NCI-H187 treated with DMSO at 0.1 percent for 48 hours (cell line): ENCODE data around the gene CNN2.

ENCODE experiments used
- DNase-seq: peaks from one replicate; lab custom pipeline; 2025; lab: John Stamatoyannopoulos, UW

CNN2 gene

DNA sequence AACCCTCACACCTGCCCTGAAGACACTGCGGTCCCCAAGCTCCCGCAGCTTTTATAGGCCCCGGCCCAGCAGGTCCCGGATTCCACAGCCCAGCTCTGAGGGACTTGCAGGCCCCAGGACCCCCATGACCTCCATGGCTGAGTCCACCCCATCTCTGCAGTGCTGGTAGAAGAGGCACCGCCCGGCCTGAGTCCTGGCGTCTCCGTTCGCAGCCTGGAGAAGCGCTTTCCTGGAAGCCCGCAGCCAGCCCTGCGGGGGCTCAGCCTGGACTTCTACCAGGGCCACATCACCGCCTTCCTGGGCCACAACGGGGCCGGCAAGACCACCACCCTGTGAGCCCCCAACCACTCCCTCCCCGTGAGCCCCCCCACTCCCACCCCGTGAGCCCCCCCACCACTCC lies 22.7 kb downstream of the CNN2 start:
- no peak for DNase-seq

DNA sequence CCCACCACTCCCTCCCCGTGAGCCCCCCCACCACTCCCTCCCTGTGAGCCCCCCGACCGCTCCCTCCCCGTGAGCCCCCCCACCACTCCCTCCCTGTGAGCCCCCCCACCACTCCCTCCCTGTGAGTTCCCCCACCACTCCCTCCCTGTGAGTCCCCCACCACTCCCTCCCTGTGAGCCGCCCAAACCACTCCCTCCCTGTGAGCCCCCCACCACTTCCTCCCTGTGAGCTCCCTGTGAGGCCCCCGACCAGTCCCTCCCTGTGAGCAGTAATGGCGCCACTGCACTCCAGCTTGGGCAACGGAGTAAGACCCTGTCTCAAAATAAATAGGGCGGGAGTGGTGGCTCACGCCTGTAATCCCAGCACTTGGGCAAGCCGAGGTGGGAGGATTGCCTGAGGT lies 23.4 kb downstream of the CNN2 start:
- no peak for DNase-seq

DNA sequence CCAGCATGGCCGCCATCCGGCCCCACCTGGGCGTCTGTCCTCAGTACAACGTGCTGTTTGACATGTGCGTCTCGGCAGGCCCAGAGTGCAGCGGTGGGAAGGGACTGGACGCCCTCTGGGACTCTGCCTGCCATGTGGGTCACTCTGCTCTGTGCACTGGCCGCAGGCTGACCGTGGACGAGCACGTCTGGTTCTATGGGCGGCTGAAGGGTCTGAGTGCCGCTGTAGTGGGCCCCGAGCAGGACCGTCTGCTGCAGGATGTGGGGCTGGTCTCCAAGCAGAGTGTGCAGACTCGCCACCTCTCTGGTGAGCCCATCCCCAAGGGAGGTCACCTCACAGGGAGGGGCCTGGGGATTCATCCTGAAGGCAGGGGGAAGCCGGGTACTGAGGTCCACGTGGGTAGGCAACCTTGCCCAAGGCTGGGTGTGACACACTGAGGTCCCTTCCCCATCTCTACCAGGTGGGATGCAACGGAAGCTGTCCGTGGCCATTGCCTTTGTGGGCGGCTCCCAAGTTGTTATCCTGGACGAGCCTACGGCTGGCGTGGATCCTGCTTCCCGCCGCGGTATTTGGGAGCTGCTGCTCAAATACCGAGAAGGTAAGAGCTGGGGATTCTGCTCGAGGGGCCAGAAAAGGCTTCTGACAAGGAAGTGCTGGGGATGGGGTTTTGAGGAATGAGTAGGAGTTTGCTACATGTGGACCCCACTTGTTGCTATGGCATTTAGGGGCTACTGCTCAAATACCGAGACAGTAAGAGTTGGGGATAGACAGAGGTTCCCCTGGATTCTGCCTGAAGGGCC lies 24.8 kb downstream of the CNN2 start:
- no peak for DNase-seq

DNA sequence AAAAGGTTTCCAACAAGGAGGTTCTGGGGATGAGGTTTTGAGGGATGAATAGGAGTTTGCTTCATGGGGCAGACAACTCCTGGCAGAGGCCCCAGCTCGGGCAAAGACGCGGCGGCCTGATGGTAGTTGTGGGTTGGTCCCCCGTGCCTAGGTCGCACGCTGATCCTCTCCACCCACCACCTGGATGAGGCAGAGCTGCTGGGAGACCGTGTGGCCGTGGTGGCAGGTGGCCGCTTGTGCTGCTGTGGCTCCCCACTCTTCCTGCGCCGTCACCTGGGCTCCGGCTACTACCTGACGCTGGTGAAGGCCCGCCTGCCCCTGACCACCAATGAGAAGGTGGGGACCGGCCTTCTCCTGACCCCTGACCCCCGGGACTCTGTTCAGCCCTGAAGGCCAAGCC lies 25.4 kb downstream of the CNN2 start:
- DNase-seq, result no peak

DNA sequence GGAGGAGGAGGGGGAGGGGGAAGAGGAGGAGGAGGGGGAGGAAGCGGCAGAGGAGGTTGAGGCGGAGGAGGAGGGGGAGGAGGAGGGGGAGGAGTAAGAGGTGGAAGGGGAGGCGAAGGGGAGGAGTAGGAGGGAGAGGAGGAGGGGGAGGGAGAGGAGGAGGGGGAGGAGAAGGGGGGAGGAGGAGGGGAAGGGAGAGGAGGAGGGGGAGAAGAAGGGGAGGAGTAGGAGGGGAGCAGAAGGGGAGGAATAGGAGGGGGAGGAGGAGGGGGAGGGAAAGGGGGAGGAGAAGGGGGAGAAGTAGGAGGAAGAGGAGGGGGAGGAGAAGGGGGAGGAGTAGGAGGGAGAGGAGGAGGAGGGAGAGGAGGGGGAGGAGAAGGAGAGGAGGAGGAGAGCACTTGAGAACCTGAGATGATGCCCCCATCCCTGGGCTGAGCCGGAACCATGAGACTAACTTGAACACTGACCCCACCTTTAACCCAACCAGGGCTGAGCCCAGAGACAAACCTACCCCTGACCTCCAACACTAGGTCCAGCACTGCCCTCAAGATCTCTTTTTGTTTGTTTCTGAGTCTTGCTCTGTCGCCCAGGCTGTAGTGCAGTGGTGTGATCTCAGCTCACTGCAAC lies 26.1 kb downstream of the CNN2 start:
- DNase-seq, result no peak

DNA sequence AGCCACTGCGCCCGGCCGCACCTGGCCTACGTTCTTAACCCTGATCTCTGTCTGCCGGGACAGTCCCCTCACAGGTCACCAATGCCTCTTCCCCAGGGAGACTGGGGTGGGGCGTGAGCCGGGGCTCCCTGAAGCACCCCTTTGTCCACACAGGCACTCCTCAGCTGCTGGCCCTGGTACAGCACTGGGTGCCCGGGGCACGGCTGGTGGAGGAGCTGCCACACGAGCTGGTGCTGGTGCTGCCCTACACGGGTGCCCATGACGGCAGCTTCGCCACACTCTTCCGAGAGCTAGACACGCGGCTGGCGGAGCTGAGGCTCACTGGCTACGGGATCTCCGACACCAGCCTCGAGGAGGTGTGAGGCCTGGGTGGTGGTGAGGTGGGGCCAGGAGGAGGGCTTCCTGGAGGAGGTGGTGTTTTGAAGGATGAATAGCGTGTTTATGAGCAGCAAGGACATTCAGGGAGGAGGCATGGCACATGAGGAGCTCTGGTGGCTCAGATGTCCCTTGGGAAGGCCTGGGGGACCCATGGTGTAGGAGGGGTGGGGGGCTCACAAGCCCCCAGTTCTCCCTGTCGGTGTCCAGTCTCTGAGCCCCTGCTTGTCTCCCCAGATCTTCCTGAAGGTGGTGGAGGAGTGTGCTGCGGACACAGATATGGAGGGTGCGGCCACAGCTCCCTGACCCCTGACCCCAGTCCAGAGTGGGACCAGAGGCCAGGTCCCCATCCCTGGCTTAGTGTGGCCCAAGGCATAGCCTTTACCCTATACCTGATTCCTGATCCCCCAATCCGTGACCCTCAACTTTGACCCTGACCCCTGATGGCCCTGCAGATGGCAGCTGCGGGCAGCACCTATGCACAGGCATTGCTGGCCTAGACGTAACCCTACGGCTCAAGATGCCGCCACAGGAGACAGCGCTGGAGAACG lies 27.0 kb downstream of the CNN2 start:
- no peak for DNase-seq

DNA sequence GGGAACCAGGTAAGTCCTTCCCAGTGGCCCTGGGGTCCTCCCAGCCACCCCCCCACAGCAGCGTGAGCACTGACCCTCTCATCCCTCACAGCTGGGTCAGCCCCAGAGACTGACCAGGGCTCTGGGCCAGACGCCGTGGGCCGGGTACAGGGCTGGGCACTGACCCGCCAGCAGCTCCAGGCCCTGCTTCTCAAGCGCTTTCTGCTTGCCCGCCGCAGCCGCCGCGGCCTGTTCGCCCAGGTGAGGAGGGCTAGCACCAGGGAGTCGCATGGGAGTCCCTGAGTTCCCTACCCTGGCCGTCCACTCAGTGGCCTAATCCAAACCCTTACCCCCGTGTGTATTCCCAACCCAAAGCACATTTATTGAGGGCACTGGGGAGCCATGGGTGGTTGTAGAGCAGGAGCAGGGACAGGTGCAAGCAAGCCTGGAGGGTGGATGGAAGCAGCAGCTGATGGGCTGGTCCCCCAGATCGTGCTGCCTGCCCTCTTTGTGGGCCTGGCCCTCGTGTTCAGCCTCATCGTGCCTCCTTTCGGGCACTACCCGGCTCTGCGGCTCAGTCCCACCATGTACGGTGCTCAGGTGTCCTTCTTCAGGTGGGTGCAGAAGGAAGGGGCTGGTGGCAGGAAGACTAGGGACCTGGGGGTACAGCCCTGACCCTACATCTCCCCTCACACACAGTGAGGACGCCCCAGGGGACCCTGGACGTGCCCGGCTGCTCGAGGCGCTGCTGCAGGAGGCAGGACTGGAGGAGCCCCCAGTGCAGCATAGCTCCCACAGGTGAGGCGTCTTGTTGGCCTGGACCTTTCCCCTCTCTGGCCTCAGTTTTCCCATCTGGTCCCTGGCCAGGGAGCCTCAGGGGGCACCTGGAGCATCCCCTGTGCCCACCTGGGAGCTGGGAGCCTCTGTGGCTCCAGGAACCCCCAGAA lies 28.0 kb downstream of the CNN2 start:
- no peak for DNase-seq

DNA sequence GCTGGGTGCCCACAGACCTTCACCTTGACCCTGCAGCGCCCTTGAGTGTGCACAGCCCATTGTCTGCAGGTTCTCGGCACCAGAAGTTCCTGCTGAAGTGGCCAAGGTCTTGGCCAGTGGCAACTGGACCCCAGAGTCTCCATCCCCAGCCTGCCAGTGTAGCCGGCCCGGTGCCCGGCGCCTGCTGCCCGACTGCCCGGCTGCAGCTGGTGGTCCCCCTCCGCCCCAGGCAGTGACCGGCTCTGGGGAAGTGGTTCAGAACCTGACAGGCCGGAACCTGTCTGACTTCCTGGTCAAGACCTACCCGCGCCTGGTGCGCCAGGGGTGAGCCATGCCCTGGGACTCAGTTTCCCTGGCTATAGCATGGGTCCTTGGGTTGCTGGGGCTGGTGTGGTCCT lies 28.6 kb downstream of the CNN2 start:
- DNase-seq, result no peak

DNA sequence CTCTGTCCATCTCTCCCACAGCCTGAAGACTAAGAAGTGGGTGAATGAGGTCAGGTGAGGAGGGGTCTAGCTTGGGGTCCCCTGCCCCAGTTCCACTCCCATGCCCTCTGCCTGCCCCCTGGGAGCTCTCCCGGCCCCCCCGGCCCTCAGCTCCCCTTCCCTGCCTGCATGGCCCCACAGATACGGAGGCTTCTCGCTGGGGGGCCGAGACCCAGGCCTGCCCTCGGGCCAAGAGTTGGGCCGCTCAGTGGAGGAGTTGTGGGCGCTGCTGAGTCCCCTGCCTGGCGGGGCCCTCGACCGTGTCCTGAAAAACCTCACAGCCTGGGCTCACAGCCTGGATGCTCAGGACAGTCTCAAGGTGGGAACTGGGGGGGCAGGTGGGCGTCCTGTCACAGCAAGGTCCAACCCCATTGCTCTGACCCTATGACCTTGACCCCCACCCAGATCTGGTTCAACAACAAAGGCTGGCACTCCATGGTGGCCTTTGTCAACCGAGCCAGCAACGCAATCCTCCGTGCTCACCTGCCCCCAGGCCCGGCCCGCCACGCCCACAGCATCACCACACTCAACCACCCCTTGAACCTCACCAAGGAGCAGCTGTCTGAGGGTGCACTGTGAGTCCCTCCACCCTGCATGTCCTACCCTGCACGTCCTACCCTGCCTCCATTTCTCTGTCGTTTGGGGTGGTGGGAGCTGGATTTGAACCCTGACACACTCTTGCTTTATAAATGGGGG lies 29.6 kb downstream of the CNN2 start:
- no peak for DNase-seq

DNA sequence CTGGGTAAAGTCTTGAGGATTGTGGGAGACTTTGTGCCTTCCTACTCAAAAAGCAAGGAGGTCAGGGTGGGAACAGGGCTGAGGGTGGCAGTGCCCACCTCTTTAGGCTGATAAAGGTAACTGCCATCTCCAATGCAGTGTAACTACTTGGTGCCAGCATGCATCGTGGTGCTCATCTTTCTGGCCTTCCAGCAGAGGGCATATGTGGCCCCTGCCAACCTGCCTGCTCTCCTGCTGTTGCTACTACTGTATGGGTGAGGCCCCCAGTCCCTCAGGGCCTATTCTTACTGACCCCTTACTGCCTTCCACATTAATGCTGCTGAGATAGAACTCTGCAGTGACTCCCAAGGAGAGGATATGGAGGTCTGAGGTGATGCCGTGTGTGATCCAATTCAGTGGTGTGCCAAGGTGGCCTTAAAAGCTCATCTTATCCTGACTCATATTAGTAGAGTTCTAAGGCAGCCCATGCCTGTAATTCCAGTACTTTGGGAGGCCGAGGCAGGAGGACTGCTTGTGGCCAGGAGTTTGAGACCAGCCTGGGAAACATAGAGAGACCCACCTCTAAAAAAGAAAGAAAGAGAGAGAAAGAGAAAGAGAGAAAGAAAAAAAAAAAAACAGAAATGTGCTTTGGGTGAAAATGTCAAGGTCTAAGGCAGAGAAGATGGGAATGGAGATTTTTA lies 30.9 kb downstream of the CNN2 start:
- DNase-seq, result no peak

DNA sequence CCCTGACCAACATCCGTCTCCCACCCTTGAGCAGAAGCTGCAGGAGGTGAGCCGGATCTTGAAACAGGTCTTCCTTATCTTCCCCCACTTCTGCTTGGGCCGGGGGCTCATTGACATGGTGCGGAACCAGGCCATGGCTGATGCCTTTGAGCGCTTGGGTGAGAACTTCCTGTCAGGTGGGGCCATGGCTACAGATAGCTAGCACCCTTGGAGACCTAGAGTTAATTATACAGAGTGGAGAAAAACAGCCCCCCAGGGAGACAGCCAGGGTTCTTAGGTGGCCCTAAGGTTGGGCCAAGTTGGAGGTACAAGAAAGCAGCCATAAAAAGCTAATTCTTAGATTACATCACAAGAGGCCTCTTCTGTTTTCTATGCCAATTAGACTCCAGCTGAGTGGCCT lies 31.7 kb downstream of the CNN2 start:
- DNase-seq, result no peak

DNA sequence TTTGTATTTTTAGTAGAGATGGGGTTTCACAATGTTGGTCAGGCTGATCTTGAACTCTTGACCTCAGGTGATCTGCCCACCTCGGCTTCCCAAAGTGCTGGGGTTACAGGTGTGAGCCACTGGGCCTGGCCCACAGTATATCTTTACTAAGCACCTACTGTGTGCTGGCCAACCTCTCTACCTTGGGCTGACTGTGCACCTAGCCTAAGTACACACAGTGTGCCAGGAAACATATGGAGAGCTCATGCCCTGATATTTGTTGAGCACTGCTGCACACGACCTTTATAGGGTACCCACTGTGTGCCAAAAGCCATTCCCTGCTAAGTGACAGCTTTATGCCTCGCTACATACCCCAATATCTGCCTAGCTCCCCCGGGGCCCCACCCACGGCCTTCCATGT lies 34.3 kb downstream of the CNN2 start:
- no peak for DNase-seq

DNA sequence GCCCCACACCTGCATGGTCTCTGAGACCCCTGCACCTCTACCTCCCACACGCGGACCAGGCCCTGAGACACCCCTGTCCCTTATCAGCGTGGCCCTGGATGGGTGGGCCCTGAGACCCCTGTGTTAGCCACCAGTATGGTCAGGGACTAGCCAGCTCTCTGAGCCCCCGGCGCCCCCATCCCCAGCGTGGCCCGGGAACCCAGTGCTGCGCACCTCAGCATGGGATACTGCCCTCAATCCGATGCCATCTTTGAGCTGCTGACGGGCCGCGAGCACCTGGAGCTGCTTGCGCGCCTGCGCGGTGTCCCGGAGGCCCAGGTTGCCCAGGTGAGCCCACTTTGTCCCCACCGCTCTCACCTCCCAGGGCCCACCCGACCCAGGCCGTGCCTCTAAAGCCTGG lies 35.6 kb downstream of the CNN2 start:
- DNase-seq, result no peak

DNA sequence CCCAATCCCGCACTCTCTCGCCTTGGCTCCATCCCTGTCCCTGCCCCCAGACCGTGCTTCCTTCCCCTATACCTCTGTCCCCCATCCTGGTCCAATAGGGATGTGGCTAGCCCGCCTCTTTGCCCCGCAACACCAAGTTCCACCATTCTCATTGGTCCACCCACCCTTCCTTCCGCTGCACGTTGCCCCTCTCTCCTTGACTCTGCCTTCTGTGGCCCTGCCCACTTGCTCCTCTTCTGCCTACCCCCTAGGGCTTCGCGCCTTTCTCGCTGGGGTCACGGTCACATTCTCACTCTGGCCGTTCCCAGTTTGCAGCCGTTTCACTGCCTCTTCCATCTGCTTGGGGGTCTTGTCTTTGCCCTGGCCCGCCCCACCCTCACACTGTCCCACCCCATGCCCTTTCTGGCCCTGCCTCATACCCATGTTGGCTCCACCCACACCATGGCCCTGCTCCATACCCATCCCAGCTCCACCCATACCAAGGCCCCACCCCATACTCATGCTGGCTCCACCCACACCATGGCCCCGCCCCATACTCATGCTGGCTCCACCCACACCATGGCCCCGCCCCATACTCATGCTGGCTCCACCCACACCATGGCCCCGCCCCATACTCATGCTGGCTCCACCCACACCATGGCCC lies 36.1 kb downstream of the CNN2 start:
- no peak for DNase-seq

DNA sequence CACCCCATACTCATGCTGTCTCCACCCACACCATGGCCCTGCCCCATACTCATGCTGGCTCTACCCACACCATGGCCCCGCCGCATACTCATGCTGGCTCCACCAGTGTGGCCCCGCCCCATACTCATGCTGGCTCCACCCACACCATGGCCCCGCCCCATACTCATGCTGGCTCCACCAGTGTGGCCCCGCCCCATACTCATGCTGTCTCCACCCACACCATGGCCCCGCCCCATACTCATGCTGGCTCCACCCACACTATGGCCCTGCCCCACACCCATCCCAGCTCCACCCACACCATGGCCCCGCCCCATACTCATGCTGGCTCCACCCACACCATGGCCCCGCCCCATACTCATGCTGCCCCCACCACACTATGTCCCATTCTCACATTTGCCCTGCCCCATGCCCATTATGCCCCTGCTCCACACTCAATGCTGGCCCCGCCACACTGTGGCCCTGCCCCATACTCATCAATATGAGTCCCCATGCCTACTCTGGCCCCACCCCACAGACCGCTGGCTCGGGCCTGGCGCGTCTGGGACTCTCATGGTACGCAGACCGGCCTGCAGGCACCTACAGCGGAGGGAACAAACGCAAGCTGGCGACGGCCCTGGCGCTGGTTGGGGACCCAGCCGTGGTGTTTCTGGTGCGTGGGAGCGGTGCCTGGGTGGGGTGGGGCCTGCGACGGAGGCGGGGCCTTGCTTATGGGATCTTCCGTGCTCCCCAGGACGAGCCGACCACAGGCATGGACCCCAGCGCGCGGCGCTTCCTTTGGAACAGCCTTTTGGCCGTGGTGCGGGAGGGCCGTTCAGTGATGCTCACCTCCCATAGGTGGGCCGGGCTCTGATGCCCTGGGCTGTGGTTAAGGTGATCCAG lies 36.9 kb downstream of the CNN2 start:
- no peak for DNase-seq

DNA sequence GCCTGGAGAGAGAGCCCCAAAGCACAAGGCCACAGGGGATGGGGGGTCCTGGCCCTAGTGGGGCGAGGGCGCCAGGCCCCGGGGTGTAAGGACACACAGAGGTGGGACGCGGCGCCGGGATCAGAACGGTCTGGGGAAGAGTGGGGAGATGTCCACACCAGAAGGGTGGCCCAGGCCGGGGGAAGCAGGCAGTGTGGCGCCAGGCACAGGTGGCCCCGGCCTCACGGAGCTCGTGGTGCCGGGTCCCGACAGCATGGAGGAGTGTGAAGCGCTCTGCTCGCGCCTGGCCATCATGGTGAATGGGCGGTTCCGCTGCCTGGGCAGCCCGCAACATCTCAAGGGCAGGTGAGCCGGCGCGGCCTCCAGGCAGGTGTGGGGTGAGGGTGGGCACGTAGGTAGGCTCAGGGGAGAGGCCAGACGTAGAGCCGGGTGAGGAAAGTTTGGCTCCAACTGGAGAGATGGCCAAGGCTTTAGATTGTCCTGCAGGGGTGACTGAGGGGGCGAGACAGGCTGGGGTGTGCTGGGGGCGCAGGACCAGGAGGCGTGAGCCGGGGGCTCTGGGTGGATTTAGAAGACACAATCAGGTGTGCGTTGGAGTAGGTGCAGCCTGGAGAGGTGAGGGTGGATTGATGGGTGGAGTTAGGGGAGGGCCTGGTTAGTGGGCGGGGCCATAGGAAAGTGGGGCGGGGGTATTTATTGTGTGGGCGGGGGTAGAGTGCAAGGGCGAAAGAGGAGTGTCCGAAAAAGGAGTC lies 37.7 kb downstream of the CNN2 start:
- DNase-seq, result no peak

DNA sequence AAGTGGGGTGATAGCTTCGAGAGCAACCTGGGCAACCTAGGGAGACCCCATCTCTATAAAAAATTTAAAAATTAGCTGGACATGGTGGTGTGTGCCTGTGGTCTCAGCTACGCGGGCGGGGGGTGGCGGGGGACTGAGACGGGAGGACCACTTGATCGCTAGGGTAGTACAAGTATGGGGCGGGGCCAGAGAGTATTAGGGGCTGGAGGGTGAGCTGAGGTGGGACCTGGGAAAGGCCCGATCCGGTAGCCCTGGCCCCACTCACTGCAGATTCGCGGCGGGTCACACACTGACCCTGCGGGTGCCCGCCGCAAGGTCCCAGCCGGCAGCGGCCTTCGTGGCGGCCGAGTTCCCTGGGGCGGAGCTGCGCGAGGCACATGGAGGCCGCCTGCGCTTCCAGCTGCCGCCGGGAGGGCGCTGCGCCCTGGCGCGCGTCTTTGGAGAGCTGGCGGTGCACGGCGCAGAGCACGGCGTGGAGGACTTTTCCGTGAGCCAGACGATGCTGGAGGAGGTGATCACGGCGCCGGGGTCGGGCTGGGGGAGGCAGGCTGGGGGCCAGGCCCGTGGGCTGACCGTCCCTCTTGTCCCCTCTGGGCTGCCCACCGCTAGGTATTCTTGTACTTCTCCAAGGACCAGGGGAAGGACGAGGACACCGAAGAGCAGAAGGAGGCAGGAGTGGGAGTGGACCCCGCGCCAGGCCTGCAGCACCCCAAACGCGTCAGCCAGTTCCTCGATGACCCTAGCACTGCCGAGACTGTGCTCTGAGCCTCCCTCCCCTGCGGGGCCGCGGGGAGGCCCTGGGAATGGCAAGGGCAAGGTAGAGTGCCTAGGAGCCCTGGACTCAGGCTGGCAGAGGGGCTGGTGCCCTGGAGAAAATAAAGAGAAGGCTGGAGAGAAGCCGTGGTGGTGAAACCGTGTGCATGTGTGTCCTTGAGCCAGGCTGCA lies 38.5 kb downstream of the CNN2 start:
- no peak for DNase-seq
